GM12878 (cell line): ENCODE results near the gene NEK10. TPM values are rescaled to one million over a fixed set of nuclear protein-coding genes. Genes with fewer than 3 reads are reported as not detected.

Experiments used
- CBFB ChIP-seq: IDR thresholded peaks from 2 replicates; pipeline ENCODE4 v1.6.1; 2016; ENCODE audit warnings: antibody characterized with exemption, low read depth
- NFXL1 ChIP-seq: fragments of 450-650 bp; IDR thresholded peaks from 2 replicates; pipeline ENCODE4 v1.6.1; 2017; ENCODE audit warnings: antibody characterized with exemption, mild to moderate bottlenecking, borderline replicate concordance
- polyA plus RNA-seq, 11 experiments: library from polyadenylated mRNA; depleted of rRNA in 4 of 11; unstranded in 6 of 11; stranded (reverse) in 5 of 11; fragments of >200 nt; fragmentation: Nextera tagmentation in 4 of 11; fragmentation: Illumina TruSeq in 1 of 11; extraction: Ambion mirVana in 4 of 11; extraction: Trizol in 1 of 11; gene quantifications; 1 replicate in 1 of 11; 2 replicates in 10 of 11; pipeline versions ENCODE4 v1.2.1 to v1.2.3, GENCODE V29; 2011 to 2016; ENCODE audit warnings: inconsistent platforms in 2 of 11, missing spikeins in 2 of 11, low read depth in 1 of 11
- total RNA-seq, 4 experiments: library from RNA; depleted of rRNA in 3 of 4; stranded (reverse); fragments of >200 nt in 3 of 4; fragmentation: Illumina TruSeq in 1 of 4; extraction: Trizol in 1 of 4; gene quantifications; 2 replicates each; pipeline versions ENCODE4 v1.2.1 to v1.2.3, GENCODE V29; 2013 to 2021
- TF ChIP-seq, protein P1 (sequence below): IDR thresholded peaks from 2 replicates; pipeline ENCODE4 v1.6.1; 2011; ENCODE audit warnings: borderline replicate concordance, low read depth, mild to moderate bottlenecking, moderate library complexity, low read length; ENCODE audit not compliant: insufficient read depth, poor library complexity, severe bottlenecking
- TF ChIP-seq, protein P2 (sequence below): fragments of 450-650 bp; formaldehyde crosslinking; IDR thresholded peaks from 2 replicates; pipeline ENCODE4 v1.5.0; 2022; ENCODE audit warnings: mild to moderate bottlenecking, missing genetic modification characterization
- TF ChIP-seq, protein P3 (sequence below): fragments of 450-650 bp; IDR thresholded peaks from 2 replicates; pipeline ENCODE4 v1.6.1; 2017; ENCODE audit warnings: mild to moderate bottlenecking, moderate library complexity

NEK10 gene
- total and polyA plus RNA-seq, 10 of the 15 experiments (the other 5 are each of a cell fraction or from before 2014, with no cell fraction given) = 0.06 to 0.40 (median 0.16) TPM; not detected in 2

DNA sequence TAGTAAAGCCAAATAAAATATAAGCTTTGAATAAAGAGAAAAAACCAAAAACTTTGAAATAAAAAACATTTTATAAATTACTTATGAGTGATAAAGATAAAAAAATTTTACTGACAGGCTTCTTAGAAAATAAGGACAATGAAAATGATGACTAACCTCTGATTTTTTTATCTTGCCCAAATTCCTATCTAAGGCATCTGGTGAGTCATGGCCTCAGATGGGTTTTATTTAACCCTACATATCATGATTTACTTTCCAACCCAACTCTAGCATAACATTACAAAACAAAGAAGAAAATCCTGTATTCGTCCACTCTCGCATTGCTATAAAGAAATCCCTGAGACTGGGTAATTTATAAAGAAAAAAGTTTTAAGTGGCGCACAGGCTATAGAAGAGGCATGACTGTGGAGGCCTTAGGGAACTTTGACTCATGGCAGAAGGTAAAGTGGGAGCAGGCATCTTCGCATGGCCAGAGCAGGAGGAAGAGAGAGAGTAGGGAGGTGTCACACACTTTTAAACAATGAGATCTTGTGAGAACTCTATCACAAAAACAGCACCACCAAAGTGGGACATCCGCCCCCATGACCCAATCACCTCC is 152.1 kb downstream of the NEK10 start (continued):
- TF ChIP-seq, protein P1, sequence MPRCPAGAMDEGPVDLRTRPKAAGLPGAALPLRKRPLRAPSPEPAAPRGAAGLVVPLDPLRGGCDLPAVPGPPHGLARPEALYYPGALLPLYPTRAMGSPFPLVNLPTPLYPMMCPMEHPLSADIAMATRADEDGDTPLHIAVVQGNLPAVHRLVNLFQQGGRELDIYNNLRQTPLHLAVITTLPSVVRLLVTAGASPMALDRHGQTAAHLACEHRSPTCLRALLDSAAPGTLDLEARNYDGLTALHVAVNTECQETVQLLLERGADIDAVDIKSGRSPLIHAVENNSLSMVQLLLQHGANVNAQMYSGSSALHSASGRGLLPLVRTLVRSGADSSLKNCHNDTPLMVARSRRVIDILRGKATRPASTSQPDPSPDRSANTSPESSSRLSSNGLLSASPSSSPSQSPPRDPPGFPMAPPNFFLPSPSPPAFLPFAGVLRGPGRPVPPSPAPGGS = no peak
- TF ChIP-seq NFXL1 (no peak), CBFB (no peak)
- TF ChIP-seq, protein P2, sequence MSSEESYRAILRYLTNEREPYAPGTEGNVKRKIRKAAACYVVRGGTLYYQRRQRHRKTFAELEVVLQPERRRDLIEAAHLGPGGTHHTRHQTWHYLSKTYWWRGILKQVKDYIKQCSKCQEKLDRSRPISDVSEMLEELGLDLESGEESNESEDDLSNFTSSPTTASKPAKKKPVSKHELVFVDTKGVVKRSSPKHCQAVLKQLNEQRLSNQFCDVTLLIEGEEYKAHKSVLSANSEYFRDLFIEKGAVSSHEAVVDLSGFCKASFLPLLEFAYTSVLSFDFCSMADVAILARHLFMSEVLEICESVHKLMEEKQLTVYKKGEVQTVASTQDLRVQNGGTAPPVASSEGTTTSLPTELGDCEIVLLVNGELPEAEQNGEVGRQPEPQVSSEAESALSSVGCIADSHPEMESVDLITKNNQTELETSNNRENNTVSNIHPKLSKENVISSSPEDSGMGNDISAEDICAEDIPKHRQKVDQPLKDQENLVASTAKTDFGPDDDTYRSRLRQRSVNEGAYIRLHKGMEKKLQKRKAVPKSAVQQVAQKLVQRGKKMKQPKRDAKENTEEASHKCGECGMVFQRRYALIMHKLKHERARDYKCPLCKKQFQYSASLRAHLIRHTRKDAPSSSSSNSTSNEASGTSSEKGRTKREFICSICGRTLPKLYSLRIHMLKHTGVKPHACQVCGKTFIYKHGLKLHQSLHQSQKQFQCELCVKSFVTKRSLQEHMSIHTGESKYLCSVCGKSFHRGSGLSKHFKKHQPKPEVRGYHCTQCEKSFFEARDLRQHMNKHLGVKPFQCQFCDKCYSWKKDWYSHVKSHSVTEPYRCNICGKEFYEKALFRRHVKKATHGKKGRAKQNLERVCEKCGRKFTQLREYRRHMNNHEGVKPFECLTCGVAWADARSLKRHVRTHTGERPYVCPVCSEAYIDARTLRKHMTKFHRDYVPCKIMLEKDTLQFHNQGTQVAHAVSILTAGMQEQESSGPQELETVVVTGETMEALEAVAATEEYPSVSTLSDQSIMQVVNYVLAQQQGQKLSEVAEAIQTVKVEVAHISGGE = no peak
- TF ChIP-seq, protein P3, sequence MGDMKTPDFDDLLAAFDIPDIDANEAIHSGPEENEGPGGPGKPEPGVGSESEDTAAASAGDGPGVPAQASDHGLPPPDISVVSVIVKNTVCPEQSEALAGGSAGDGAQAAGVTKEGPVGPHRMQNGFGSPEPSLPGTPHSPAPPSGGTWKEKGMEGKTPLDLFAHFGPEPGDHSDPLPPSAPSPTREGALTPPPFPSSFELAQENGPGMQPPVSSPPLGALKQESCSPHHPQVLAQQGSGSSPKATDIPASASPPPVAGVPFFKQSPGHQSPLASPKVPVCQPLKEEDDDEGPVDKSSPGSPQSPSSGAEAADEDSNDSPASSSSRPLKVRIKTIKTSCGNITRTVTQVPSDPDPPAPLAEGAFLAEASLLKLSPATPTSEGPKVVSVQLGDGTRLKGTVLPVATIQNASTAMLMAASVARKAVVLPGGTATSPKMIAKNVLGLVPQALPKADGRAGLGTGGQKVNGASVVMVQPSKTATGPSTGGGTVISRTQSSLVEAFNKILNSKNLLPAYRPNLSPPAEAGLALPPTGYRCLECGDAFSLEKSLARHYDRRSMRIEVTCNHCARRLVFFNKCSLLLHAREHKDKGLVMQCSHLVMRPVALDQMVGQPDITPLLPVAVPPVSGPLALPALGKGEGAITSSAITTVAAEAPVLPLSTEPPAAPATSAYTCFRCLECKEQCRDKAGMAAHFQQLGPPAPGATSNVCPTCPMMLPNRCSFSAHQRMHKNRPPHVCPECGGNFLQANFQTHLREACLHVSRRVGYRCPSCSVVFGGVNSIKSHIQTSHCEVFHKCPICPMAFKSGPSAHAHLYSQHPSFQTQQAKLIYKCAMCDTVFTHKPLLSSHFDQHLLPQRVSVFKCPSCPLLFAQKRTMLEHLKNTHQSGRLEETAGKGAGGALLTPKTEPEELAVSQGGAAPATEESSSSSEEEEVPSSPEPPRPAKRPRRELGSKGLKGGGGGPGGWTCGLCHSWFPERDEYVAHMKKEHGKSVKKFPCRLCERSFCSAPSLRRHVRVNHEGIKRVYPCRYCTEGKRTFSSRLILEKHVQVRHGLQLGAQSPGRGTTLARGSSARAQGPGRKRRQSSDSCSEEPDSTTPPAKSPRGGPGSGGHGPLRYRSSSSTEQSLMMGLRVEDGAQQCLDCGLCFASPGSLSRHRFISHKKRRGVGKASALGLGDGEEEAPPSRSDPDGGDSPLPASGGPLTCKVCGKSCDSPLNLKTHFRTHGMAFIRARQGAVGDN = no peak
